Adipose tissue (tissue), 3 donors: Measurements from ENCODE around the gene INHBB. TPM values are rescaled to one million over a fixed set of nuclear protein-coding genes. Genes with fewer than 3 reads are reported as not detected.
"Not testable (repeated sequence)": the region's sequence is repeated elsewhere in the genome, so short reads cannot be mapped to it uniquely, and the experiment has no call there.

Experiments
- H3K27ac ChIP-seq: one replicate; pipeline ENCODE4 v1.5.1; 2013; ENCODE audit warnings: low read depth, low read length
- WGBS, 3 donors: extraction: QIAGEN DNeasy Blood & Tissue Kit; methylation state at CpG; one replicate each; pipeline ENCODE4 v1.1.7; 2013; 5-methylcytosine and 5-hydroxymethylcytosine counted together
- polyA plus RNA-seq, 3 donors: library from polyadenylated mRNA; stranded (reverse); fragments of 200-250 nt; gene quantifications; one replicate each; pipeline ENCODE4 v1.2.3, GENCODE V29; 2013
- donor health status: healthy with polysubstance abuse.
- donor health status: Bipolar disorder and iron deficiency.
- donor health status: healthy.

The INHBB gene
- polyA plus RNA-seq, 3 donors, result 5.4 to 31.9 (median 10.6) TPM

DNA sequence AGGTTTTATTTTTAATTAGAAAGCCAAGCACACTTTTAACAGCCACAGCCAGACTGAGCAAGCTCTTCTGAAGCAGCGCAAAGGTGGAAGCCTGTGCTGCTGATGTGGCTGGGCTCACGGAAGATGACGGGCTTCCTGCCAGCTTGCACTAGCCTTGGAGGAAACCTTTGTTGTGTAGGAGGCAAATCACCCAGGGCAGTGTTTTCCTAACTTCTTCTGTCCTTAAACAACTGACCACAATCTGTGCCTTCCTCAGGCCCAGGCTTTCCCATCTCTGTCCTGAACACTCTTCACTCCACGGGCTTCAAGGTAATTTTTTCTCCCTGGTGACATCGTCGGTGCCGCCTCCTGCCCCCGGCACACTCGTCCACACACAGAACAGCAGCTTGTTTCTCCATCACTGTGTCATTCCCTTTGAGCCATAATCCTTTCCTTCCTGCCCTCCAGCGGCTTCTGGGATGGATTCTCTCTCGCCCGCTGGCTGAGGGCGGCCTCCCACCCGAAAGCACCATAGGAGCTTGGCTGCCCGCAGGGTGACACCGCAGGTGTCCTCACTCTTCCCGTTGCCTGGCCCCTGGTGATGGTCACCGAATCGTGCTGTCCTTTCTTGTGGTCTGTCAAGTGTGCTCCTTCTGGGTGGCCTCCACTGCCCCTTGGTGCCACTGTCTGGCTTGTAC, 31.1 kb upstream of the INHBB start:
- WGBS, 3 donors, result 77 to 92% (median 79%) methylated on average over 19 of the region's 19 CpGs
- no peak overlapping the region for H3K27ac ChIP-seq

DNA sequence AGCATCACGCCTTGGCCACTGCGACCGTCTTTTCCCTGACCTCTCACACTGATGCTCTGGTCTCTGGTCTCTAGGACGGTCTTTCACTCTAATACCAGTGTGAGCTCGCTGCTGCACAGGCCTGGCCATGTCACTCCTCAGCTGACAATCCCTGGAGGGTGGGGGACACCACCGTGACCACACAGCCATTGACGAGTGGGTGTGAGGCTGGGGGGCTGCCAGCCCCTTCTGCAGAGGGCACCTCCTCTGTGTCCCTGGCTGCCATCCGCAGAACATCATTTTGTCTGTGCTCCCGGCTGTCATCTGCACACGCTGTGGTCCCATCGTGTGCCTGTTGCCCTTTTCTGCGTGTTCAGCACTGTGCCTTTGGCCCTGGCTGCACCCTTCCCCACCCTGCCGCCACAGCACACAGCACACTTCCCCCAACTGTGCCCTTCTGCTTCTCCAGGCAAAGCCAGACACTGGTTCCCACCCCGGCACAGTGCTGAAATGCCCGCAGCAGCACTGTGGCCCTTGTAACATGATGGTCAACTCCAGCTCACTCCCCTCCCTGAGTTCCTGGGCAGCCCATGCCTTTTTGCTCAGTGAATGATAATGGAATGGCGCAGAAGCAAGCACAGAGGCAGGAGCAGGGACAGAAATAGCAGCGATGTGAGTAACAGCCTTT, 30.4 kb upstream of the INHBB start:
- no peak overlapping the region for H3K27ac ChIP-seq
- WGBS, 3 donors, result 92 to 94% (median 94%) methylated on average over 17 of the region's 17 CpGs

DNA sequence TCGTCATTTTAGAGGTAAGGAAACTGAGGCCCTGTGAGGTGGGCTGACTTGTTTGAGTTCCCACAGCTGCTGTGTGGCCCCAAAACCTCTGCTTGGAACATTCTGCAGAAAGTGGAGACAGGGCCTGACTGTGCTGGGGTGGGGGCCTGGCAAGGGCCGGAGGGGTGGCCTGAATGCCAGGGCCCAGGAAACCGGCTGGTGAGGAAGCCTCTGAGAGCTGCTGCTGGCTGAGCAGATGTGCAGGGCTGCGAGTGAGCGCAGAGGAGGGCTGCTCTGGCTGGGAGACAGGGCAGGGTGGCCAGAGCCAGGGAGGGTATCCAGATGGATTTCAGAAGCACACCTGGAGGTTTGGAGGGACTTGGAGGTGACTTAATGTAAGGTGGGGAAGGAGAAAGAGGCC, 29.9 kb upstream of the INHBB start:
- WGBS, 3 donors, result 90 to 95% (median 93%) methylated on average over 5 of the region's 5 CpGs
- no peak overlapping the region for H3K27ac ChIP-seq

DNA sequence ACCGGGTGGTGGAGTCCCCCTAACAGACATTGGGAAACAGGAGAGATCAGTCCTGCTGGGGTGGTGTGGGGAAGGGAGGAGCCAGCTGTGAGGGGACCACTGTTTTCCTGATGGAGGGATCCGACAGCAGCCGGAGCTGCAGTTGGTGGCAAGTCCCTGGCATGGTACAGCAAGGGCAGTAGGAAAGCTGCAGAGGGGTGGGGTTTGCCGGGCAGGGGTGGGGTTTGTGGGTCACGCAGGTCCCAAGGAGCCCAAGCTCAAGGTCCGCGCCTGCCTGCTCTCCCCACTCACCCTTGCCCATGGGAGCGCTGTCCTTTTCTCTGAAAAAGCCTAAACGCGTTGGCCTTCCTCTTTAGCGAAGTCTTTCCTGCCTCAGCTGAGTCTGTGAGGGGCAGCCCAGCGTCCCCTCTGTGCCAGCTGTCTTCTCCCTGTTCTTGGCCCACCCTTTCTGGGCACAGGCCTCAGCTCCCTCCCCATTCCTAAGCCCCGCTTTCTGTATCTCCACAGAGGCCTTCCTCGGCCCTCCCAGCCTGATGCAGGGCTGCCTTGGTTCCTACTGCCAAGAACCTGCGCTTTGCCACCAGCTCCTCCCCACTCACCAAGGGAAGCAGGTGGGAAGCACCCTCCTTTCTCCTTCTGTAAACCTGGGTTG, 29.3 kb upstream of the INHBB start:
- H3K27ac ChIP-seq, result no peak overlapping the region
- WGBS, 3 donors, result 88 to 94% (median 93%) methylated on average over 14 to 15 of the region's 15 CpGs

DNA sequence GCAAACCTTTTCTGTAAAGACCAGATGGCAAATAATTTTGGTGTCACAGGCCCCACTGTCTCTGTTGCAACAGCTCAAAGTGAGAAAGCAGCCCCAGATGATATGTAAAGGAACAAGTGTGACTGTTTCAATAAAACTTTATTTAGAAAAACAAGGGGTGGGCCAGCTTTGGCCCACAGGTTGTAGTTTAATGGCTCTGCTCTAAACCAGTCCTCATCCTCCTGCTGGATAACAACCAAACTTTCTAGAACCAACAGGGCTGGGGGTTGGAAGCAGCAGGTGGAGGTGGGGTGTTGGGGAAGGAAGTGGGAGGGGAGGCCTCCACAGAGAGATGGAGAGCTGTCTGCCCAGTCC, 28.8 kb upstream of the INHBB start:
- no peak overlapping the region for H3K27ac ChIP-seq

DNA sequence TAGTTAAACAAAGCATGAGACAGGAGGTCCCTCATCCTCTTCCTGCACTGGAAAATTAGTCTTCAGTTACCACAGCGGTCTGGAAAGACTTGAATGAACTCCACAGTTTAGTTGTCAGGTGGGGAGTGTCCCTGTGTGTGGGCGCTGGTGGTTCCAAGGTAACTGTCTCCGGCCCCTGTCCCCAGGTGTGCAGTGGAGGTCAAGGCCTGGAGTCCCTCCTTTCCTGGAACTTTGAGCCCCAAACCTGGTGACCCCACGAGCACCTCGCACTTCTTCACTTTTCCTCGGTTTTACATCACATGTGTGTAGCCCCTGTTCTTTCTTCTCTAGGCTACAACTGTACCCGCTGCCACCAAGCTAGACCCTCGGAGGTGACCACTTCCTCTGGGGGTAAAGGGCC, 28.0 kb upstream of the INHBB start:
- 77 to 88% (median 79%) methylated on average over 8 of the region's 8 CpGs for WGBS, 3 donors
- no peak overlapping the region for H3K27ac ChIP-seq

DNA sequence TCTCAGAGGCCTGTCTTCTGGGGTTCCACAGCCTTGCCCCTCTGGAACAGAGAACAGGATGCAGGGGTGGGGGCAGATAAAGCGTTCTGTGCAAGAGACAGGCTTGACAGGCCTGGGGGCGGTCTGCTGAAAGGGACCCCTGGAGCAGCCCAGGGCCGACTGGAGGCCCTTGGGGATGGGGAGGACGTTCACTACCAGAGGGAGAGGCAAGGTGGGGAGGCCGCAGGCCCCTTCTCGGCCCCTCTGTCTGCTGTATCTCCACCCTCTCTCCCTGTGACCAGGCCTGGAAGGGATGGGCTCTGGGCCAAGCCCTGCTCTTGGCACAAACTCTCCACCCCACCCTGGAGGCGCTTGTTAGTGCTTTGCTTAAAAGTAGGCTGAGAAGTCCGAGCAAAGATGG, 27.3 kb upstream of the INHBB start:
- 52 to 72% (median 56%) methylated on average over 5 to 8 of the region's 8 CpGs for WGBS, 3 donors
- no peak overlapping the region for H3K27ac ChIP-seq

DNA sequence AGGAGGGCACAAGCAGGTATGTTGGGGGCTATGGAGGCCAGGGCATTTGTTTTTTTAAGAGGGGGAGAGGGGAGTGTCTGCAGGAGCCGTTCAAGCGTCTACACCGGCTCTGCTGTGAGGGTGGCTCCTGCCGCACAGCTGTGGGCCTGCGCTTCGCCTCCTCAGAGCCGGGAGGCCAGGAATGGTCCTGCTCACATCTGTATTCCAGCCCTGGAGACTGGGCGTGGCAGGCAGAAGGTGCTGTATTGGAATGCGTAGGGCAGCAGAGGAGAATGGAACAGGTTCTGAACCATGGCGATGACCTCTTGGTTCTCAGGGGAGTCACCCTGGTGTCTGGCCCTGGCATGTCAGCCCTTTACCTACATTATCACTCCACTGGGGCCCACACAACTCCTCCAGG, 26.8 kb upstream of the INHBB start:
- WGBS, 3 donors, result 52 to 84% (median 73%) methylated on average over 10 of the region's 10 CpGs
- H3K27ac ChIP-seq, result no peak overlapping the region

DNA sequence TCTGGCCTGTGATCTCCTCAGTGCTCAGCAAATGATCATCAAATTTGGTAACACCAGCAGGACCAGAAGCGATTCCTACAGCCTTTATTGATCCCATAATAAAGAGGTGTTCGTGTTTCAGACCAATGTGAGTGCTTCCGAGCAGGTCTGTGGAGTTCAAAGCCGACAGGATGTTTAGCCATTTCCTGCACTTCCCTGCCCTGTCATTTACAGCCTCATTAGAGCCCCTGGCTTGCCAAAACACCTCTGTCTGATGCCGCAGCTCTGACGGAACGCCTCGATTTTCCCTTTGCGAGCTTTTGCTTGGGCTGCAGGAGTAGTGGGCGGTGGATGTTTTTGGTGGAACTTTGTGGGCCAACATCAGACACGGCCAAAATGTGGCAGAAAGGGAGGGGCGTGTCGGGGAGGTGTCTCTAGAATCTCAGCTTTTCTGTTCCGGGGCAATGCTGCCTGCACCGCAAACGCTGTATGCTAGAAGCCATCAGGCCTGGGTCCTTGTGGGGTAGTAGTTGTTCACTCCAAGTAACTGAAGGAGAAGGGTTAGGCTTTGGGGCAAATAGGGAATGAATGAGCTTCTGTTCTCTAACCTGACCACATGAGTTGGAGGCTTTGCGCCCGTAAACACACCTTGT, 26.1 kb upstream of the INHBB start:
- WGBS, 3 donors, result 67 to 86% (median 71%) methylated on average over 18 of the region's 18 CpGs
- no peak overlapping the region for H3K27ac ChIP-seq

DNA sequence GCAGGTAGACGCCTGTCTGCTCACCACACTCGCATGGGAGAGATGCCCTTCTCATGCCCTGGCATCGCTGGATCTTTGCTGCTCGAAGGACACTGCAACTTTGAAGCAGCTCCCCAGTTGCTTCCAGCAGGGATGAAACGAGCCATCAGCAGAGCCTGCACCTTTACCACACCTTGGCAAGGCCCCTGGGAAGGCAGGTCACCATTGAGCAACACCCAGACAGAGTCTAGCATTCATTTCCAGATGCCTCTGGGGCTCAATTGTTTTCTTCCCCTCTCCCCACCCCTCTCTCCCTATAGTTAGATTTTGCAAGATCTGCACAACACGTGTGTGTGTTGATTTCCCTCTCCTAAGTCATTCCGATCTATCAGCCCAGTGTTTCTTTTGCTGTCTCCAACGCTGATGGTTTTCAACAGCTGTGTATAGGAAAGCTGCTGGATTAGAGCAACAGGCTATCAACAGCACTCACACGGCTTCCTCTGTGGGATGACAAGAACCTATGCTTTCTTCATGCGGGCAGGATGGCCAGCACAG, 25.6 kb upstream of the INHBB start:
- no peak overlapping the region for H3K27ac ChIP-seq
- 68 to 83% (median 72%) methylated on average over 10 of the region's 10 CpGs for WGBS, 3 donors

DNA sequence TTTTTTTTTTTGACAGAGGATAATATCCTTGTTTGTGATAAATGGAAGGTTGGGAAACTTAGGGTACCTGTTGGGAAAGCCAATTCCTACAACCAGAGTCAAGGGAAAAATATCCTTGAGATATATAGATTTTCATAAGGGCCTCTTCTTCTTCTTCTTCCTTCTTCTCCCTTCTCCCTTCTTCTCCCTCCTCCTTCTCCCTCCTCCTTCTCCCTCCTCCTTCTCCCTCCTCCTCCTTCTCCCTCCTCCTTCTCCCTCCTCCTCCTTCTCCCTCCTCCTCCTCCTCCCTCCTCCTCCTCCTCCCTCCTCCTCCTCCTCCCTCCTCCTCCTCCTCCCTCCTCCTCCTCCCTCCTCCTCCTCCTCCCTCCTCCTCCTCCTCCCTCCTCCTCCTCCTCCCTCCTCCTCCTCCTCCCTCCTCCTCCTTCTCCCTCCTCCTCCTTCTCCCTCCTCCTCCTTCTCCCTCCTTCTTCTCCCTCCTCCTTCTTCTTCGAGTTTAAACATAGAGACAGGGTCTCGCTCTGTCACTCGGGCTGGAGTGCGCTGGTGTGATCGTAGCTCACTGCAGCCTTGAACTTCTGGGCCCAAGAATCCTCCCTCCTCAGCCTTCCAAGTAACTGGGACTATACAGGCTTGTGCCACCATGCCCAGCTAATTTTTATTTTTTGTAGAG, 24.9 kb upstream of the INHBB start:
- H3K27ac ChIP-seq, result not testable (repeated sequence)
- 90 to 96% (median 92%) methylated on average over 5 of the region's 5 CpGs for WGBS, 3 donors

DNA sequence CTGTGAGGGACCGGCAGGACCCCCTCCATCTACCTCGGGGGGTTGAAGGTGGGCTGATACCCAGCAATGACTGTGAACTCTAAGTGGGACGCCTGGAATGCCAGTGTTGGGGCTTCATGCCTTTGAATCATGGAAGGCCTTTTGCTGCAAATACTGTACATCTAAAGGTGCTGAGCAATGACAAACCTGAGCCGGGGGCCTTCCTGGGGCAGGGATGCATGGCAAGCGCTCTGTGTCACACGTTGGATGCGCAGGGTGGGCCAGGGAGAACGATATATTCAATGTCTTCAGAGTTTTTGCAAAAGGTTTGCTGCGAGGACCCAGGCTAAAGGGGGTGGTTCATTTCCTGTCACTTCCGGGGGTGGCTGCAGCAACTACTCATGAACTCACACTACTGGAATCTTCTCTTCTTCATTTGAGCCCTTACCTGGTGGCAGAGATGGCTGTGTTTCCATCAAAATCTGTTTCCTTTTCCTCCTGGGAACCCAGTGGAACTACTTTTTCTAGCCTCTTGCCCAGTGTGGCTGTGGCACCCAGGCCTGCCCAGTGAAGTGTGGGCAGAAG, 24.1 kb upstream of the INHBB start:
- H3K27ac ChIP-seq, result no peak overlapping the region
- WGBS, 3 donors, result 82 to 95% (median 83%) methylated on average over 10 of the region's 10 CpGs

DNA sequence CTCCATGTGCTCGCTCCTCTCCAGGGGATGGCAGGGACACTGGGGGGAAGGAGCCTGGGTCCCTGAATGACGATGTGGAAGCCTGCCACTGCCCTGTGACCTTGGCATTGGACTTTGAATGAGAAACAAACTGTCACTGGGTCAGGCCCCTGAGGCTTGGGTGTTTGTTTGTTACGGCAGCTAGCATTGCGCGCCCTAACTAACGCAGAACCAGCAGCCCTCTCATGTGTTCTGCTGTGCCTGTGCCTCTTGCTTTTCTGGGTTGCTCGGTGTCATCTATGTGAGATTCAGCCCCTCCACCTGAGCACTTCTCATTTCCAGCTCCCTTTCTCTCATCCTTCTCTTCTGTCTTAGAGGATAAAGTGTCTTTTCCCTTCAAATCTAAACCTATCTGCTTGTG, 23.6 kb upstream of the INHBB start:
- WGBS, 3 donors, result 90 to 96% (median 91%) methylated on average over 7 of the region's 7 CpGs
- no peak overlapping the region for H3K27ac ChIP-seq

DNA sequence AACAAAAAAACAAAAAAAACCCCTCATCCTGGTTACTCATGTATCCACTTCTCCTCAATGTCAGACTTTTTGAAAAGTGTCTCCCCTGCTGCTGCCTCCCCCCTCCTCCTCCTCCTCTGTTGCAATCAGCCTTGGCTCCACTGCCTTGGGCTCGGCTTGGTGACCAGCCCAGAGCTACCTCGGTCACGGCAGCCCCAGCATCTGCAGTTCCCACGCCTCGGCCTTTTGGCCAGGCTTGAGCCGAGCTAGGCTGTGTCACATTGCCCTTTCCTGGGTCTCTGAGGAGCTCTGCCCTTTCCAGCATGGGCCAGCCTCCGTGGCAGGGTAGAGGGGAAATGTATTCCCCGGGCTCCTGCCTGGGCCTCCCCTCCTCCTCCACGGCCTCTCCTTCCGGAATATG, 22.7 kb upstream of the INHBB start:
- WGBS, 3 donors, result 34 to 60% (median 59%) methylated on average over 10 of the region's 10 CpGs
- no peak overlapping the region for H3K27ac ChIP-seq

DNA sequence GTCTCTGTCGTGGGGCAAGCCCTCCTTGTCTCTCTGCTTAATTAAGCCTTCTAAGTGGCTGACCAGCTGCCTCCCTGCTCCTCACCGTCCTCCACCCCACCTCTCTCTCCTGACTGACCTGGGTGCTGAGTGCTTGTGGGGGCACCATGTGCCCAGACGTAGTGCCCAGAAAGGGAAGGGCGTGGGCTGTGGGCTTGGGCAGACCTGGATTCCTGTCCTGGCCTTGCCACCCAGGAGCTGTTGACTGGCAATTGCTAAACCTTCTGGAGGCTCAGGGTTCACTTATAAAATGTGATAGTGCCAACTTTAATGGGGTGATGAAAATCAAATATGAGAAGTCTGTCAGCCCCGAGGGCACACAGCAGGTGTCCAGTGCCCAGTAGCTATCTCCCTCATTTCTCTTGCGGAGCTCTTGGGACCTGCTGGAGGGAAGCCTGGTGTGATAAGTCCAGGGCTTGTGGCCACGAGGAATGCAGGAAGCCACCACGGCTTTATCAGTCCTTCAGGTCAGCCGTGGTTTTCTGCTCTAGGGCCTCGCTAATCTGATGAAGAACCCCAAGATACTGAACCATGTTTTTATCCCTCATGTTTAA, 22.0 kb upstream of the INHBB start:
- 68 to 75% (median 72%) methylated on average over 10 of the region's 10 CpGs for WGBS, 3 donors
- no peak overlapping the region for H3K27ac ChIP-seq

DNA sequence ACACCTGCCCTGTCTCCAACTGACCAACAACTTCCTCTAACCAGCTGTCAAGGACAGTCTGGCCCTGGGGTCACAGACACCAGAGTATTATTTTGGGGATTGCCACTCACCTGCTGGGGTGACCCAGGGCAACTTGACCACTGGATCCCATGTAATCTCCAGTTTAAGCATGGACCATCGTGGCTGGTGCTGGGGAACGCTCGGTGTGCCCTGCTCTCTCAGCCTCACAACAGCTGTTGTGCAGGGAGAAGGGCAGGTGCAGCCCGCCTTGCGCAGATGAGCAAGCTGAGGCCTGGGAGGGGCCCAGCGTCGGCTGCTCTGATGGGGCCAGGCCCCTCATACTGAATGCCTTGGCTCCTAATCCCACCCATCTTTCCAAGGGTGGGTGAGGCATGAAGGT, 21.0 kb upstream of the INHBB start:
- no peak overlapping the region for H3K27ac ChIP-seq
- 96 to 99% (median 97%) methylated on average over 7 of the region's 7 CpGs for WGBS, 3 donors

DNA sequence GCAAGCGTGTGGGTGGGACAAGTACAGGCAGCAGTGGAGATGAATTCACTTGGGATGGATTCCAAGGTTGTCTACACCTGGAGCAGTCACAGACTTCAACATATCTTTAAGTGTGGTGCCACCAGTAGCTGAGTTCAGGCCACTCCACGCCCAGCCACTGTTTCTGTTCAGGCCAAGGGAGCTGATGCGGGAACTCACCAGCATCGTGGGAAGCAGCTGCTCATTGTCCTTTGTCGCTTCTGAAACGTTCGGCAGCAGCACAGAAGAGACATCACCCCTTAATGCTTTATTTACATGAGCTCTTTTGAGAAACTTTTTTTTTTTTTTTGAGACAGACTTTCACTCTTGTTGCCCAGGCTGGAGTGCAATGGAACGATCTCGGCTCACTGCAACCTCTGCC, 19.9 kb upstream of the INHBB start:
- no peak overlapping the region for H3K27ac ChIP-seq
- 82 to 91% (median 91%) methylated on average over 9 of the region's 9 CpGs for WGBS, 3 donors
